HG02678 (cell line): ENCODE results near the gene TTC36.
A peak's percentile ranks its signal among the peaks of the same experiment; 100 is the strongest.
"Not testable (repeated sequence)": the region's sequence is repeated elsewhere in the genome, so short reads cannot be mapped to it uniquely, and the experiment has no call there.

Source experiments
- ATAC-seq: cut with Tn5 transposase; IDR thresholded peaks from one replicate; pipeline ENCODE4 v1.9.1; 2021; ENCODE audit warnings: mild to moderate bottlenecking, moderate library complexity; ENCODE audit not compliant: unreplicated experiment

The TTC36 gene

GRCh38 chr11:118531597-118532084 is 4.4 kb downstream of the TTC36 start:
- ATAC-seq = no peak

GRCh38 chr11:118532091-118532490 is 4.8 kb downstream of the TTC36 start:
- ATAC-seq = no peak

GRCh38 chr11:118532852-118533768 is 5.8 kb downstream of the TTC36 start:
- no peak for ATAC-seq

GRCh38 chr11:118533769-118534729 is 6.8 kb downstream of the TTC36 start:
- no peak for ATAC-seq

- no peak for ATAC-seq
Observed at GRCh38 chr11:118535261-118535660, 8.0 kb downstream of the TTC36 start.

GRCh38 chr11:118536726-118537125 is 9.5 kb downstream of the TTC36 start:
- no peak for ATAC-seq

- ATAC-seq = no peak
Observed at GRCh38 chr11:118537409-118537980, 10.2 kb downstream of the TTC36 start.

GRCh38 chr11:118544010-118544646 is 16.9 kb downstream of the TTC36 start:
- ATAC-seq = no peak

GRCh38 chr11:118544647-118545010 is 17.4 kb downstream of the TTC36 start:
- no peak for ATAC-seq

GRCh38 chr11:118545533-118545932 is 18.3 kb downstream of the TTC36 start:
- no peak for ATAC-seq

- ATAC-seq = no peak
Observed at GRCh38 chr11:118547132-118547531, 19.9 kb downstream of the TTC36 start.

GRCh38 chr11:118552341-118552740 is 25.1 kb downstream of the TTC36 start:
- no peak for ATAC-seq

GRCh38 chr11:118560806-118561205 is 33.5 kb downstream of the TTC36 start:
- ATAC-seq = no peak

GRCh38 chr11:118565051-118565450 is 37.8 kb downstream of the TTC36 start:
- no peak for ATAC-seq

- ATAC-seq = no peak
Observed at GRCh38 chr11:118569670-118570069, 42.4 kb downstream of the TTC36 start.

- ATAC-seq = no peak
Observed at GRCh38 chr11:118570787-118571186, 43.5 kb downstream of the TTC36 start.

GRCh38 chr11:118571701-118572060 is 44.4 kb downstream of the TTC36 start:
- ATAC-seq = not testable (repeated sequence)

- peak; percentile 69 for ATAC-seq
Observed at GRCh38 chr11:118572061-118572980, 45.0 kb downstream of the TTC36 start, which contains the start of gene ARCN1. Gene ARCN1, plus strand, starts transcription at chr11:118572409. Its CDS starts 139 bp downstream, at chr11:118572548.

GRCh38 chr11:118572981-118573550 is 45.8 kb downstream of the TTC36 start:
- ATAC-seq = peak; percentile 25
